ENCODE data around the gene GPR17. TPM values are rescaled to one million over a fixed set of nuclear protein-coding genes. Genes with fewer than 3 reads are reported as not detected.

Gene GPR17
- total and polyA plus RNA-seq, 2 experiments from 2014 or later = not detected

GRCh38 chr2:127624320-127624755 lies 21.6 kb upstream of the GPR17 start:
- no peaks in the 10 kb centered on the region for H3F3A ChIP-seq (replicated peaks; ENCODE audit: low read depth)
- H3K9me2 ChIP-seq (ENCODE audit: insufficient read depth) = no peaks in the 10 kb centered on the region
- Mint-ChIP-seq H3K4me3 (no peak overlapping the region), H3K27ac (peak overlapping the region; percentile 81; the same call in 1 of the 2 replicates), H3K9me3 (no peaks in the 10 kb centered on the region), H3K27me3 (ENCODE audit: insufficient read depth, low read depth, poor library complexity) (peaks cover 2% of the 10 kb centered on the region), H3K4me1 (peaks cover 3% of the 10 kb centered on the region; the same call in 2 of the 3 replicates), H3K36me3 (ENCODE audit: low read depth) (no peaks in the 10 kb centered on the region)
- H3K4me1 ChIP-seq (ENCODE audit: insufficient read depth) = no peaks in the 10 kb centered on the region
- no peaks in the 10 kb centered on the region for H3K27me3 ChIP-seq (ENCODE audit: insufficient read depth)
- ATAC-seq (no peak), DNase-seq (ENCODE audit: low spot score) (no peak)
- no peak overlapping the region for H3K4me3 ChIP-seq
- H4K20me1 ChIP-seq (replicated peaks; ENCODE audit: insufficient read depth) = no peaks in the 10 kb centered on the region
- no peaks in the 10 kb centered on the region for H3K36me3 ChIP-seq (ENCODE audit: insufficient read depth)
- TF ChIP-seq ZNF331 (CRISPR knock-in tag; IDR thresholded peaks at IDR 0.05; ENCODE audit: low read depth) (no peak), POLR2AphosphoS5 (IDR thresholded peaks at IDR 0.05; ENCODE audit: low read depth) (no peak), ETS1 (IDR thresholded peaks at IDR 0.05) (no peak), JUNB (IDR thresholded peaks at IDR 0.05; ENCODE audit: unreplicated experiment) (no peak), NANOG (IDR thresholded peaks at IDR 0.05; ENCODE audit: borderline replicate concordance) (no peak), ZNF114 (CRISPR knock-in tag; IDR thresholded peaks at IDR 0.05) (no peak), REST (IDR thresholded peaks at IDR 0.05; ENCODE audit: unreplicated experiment) (no peak), CTCF (conservative IDR thresholded peaks at IDR 0.05; ENCODE audit: low read depth in 2 of 2) (no peak), CREB1 (CRISPR knock-in tag; IDR thresholded peaks at IDR 0.05; ENCODE audit: low read depth) (no peak), STAT1 (IDR thresholded peaks at IDR 0.05; ENCODE audit: unreplicated experiment) (no peak), ZNF462 (CRISPR knock-in tag; IDR thresholded peaks at IDR 0.05) (no peak), EZH2phosphoT487 (IDR thresholded peaks at IDR 0.05; ENCODE audit: unreplicated experiment) (no peak), EZH2 (IDR thresholded peaks at IDR 0.05; ENCODE audit: low read depth, unreplicated experiment) (no peak)
- H3K27ac ChIP-seq (ENCODE audit: low read depth) = no peak overlapping the region
- no peak overlapping the region for H3K4me2 ChIP-seq
- H3K79me2 ChIP-seq (replicated peaks; ENCODE audit: insufficient read depth) = no peaks in the 10 kb centered on the region
- H2AFZ ChIP-seq = no peak overlapping the region

Data from GM23338 (cell line).